DMS 273 (cell line): Measurements from ENCODE around the gene TRIL.

ENCODE experiments used
- DNase-seq: peaks from one replicate; lab custom pipeline; 2025; ENCODE audit not compliant: unreplicated experiment; lab: John Stamatoyannopoulos, UW

Gene TRIL

GRCh38 chr7:28941633-28942032, 16.5 kb downstream of the TRIL start:
- DNase-seq, result no peak

- DNase-seq, result no peak
Observed at GRCh38 chr7:28940741-28941384, 17.3 kb downstream of the TRIL start.

- peak; percentile 49 for DNase-seq
Observed at GRCh38 chr7:28939844-28940544, 18.1 kb downstream of the TRIL start.

- no peak for DNase-seq
Observed at GRCh38 chr7:28939367-28939766, 18.8 kb downstream of the TRIL start.

GRCh38 chr7:28937619-28938018, 20.5 kb downstream of the TRIL start:
- DNase-seq, result no peak

- DNase-seq, result no peak
Observed at GRCh38 chr7:28937103-28937502, 21.0 kb downstream of the TRIL start.

- DNase-seq, result no peak
Observed at GRCh38 chr7:28933846-28934320, 24.2 kb downstream of the TRIL start.

- DNase-seq, result no peak
Observed at GRCh38 chr7:28931565-28931964, 26.6 kb downstream of the TRIL start.

GRCh38 chr7:28926871-28927597, 31.1 kb downstream of the TRIL start:
- peak; percentile 99 for DNase-seq

- DNase-seq, result peak; percentile 99
Observed at GRCh38 chr7:28922624-28923331, 35.4 kb downstream of the TRIL start.

GRCh38 chr7:28921822-28922221, 36.3 kb downstream of the TRIL start:
- peak; percentile 94 for DNase-seq

- DNase-seq, result no peak
Observed at GRCh38 chr7:28920424-28920823, 37.7 kb downstream of the TRIL start.

- DNase-seq, result no peak
Observed at GRCh38 chr7:28919510-28919909, 38.6 kb downstream of the TRIL start.

GRCh38 chr7:28908775-28909174, 49.4 kb downstream of the TRIL start:
- no peak for DNase-seq

- DNase-seq, result no peak
Observed at GRCh38 chr7:28905464-28905863, 52.7 kb downstream of the TRIL start.

- DNase-seq, result no peak
Observed at GRCh38 chr7:28904578-28905048, 53.5 kb downstream of the TRIL start.

GRCh38 chr7:28903730-28904577, 54.2 kb downstream of the TRIL start:
- no peak for DNase-seq
